DND-41 (cell line): ENCODE data around the gene CTSE.

Experiments used
- CTCF ChIP-seq: IDR thresholded peaks from 2 replicates; pipeline ENCODE4 v1.5.1; 2012; ENCODE audit warnings: borderline replicate concordance, low read length, moderate library complexity, mild to moderate bottlenecking; ENCODE audit not compliant: poor library complexity, severe bottlenecking; ENCODE audit errors: extremely low read depth
- EZH2 ChIP-seq: IDR thresholded peaks from 3 replicates; pipeline ENCODE4 v1.6.1; 2012; ENCODE audit warnings: borderline replicate concordance, low read depth, mild to moderate bottlenecking, moderate library complexity, low read length, inconsistent platforms; ENCODE audit not compliant: severe bottlenecking

GRCh38 chr1:206005778-206006180 lies 17.9 kb downstream of the CTSE start:
- TF ChIP-seq CTCF (no peak), EZH2 (no peak)
